A673 (cell line): ENCODE results near the gene PURB. TPM values are rescaled to one million over a fixed set of nuclear protein-coding genes. Genes with fewer than 3 reads are reported as not detected.
A peak's percentile ranks its signal among the peaks of the same experiment; 100 is the strongest.
"Not testable (repeated sequence)": the region's sequence is repeated elsewhere in the genome, so short reads cannot be mapped to it uniquely, and the experiment has no call there.

ENCODE experiments used
- BruUV-seq: library from RNA; stranded (reverse); fragments of 400-500 nt; replicated peaks from 2 replicates; lab custom pipeline; 2021; lab: Mats Ljungman, UMichigan
- CTCF ChIA-PET: fragments of 300-600 bp; sonication (Branson Sonifier 250); formaldehyde crosslinking; loops from one replicate; lab custom pipeline; 2022; ENCODE audit warnings: antibody characterized with exemption; lab: Charles Lee
- POLR2A ChIA-PET: fragments of 300-600 bp; sonication (Branson Sonifier 250); formaldehyde crosslinking; loops from one replicate; lab custom pipeline; 2022; ENCODE audit warnings: antibody characterized with exemption; ENCODE audit not compliant: low non-redundant PET; lab: Charles Lee
- DNase-seq: peaks from one replicate; pipeline ENCODE4 v3.0.0-alpha.2; 2015; ENCODE audit warnings: low spot score
- H3K27ac ChIP-seq: fragments of 200-600 bp; sonication (generic); 2 replicates; pipeline ENCODE4 v1.5.1; 2016; ENCODE audit warnings: mixed run types, low read depth, mild to moderate bottlenecking, mixed read lengths, antibody characterized with exemption, low read length; ENCODE audit not compliant: poor library complexity, severe bottlenecking
- H3K27me3 ChIP-seq: fragments of 200-600 bp; sonication (generic); replicated peaks from 2 replicates; pipeline ENCODE4 v1.6.1; 2017; ENCODE audit warnings: mixed run types, low read depth, mild to moderate bottlenecking, mixed read lengths, antibody characterized with exemption, low read length; ENCODE audit not compliant: insufficient read depth, poor library complexity
- H3K36me3 ChIP-seq: fragments of 200-600 bp; sonication (generic); 2 replicates; pipeline ENCODE4 v1.6.1; 2016; ENCODE audit warnings: mixed run types, mild to moderate bottlenecking, mixed read lengths, antibody characterized with exemption, low read length; ENCODE audit not compliant: insufficient read depth, poor library complexity, severe bottlenecking
- H3K4me1 ChIP-seq: fragments of 200-600 bp; sonication (generic); 2 replicates; pipeline ENCODE4 v1.6.1; 2017; ENCODE audit warnings: mixed run types, mild to moderate bottlenecking, mixed read lengths, antibody characterized with exemption, low read length; ENCODE audit not compliant: insufficient read depth, poor library complexity, severe bottlenecking
- H3K4me3 ChIP-seq: fragments of 200-600 bp; sonication (generic); 2 replicates; pipeline ENCODE4 v1.5.1; 2016; ENCODE audit warnings: low read depth, mixed run types, mild to moderate bottlenecking, mixed read lengths, low read length; ENCODE audit not compliant: poor library complexity, severe bottlenecking
- H3K9me3 ChIP-seq: fragments of 200-600 bp; sonication (generic); 2 replicates; pipeline ENCODE4 v1.6.1; 2016; ENCODE audit warnings: mixed run types, low read depth, mild to moderate bottlenecking, mixed read lengths, antibody characterized with exemption, low read length; ENCODE audit not compliant: poor library complexity, severe bottlenecking
- CTCF ChIP-seq: fragments of 300-800, 200-600 bp; sonication (generic); conservative IDR thresholded peaks from 2 replicates; pipeline ENCODE4 v1.5.1; 2017; ENCODE audit warnings: low read depth, mild to moderate bottlenecking, antibody characterized with exemption, low read length, moderate library complexity, mixed read lengths
- EZH2 ChIP-seq: fragments of 200-600 bp; sonication (generic); IDR thresholded peaks from 2 replicates; pipeline ENCODE4 v1.6.1; 2017; ENCODE audit warnings: borderline replicate concordance, low read depth, mild to moderate bottlenecking, mixed read lengths, antibody characterized with exemption, low read length; ENCODE audit not compliant: poor library complexity, severe bottlenecking
- intact Hi-C: fragments of 100-400 bp; cut with micrococcal nuclease; formaldehyde crosslinking; loops from one replicate; pipeline ENCODE4 v1.10.0; 2022; ENCODE audit not compliant: unreplicated experiment
- total RNA-seq: library from RNA; stranded (reverse); gene quantifications from 2 replicates; pipeline ENCODE4 v1.2.3, GENCODE V29; 2021

PURB gene
- total RNA-seq, 1 experiment from 2014 or later, result 27.4 TPM

- H3K27me3 ChIP-seq, H3K36me3 ChIP-seq, H3K4me3 ChIP-seq, POLR2A ChIA-PET, H3K4me1 ChIP-seq, CTCF ChIA-PET, H3K9me3 ChIP-seq, H3K27ac ChIP-seq, intact Hi-C loops, DNase-seq, BruUV-seq: not testable (repeated sequence)
Observed at GRCh38 chr7:44870336-44870735, 15.0 kb downstream of the PURB start.

- ChIA-PET POLR2A (no interaction called here), CTCF (interaction anchor here (0.5 to 0.6 kb wide), 2 partner anchors 11 to 129 kb away, joined by 3 read pairs; no protein-coding TSS in a partner anchor)
- Histone ChIP-seq H3K9me3 (no peaks in the 10 kb centered on the region), H3K4me1 (no peaks in the 10 kb centered on the region), H3K36me3 (no peaks in the 10 kb centered on the region), H3K4me3 (no peak overlapping the region), H3K27me3 (no peaks in the 10 kb centered on the region), H3K27ac (no peak overlapping the region)
- intact Hi-C loops, result no loop called here
- no peak for TF ChIP-seq EZH2
- no peak for TF ChIP-seq CTCF
- BruUV-seq, result no TSS peak
- peak; percentile 44 for DNase-seq
Observed at GRCh38 chr7:44867073-44867995, 18.0 kb downstream of the PURB start.

- intact Hi-C loops, H3K27ac ChIP-seq, DNase-seq, POLR2A ChIA-PET, H3K4me3 ChIP-seq, BruUV-seq, H3K36me3 ChIP-seq, H3K4me1 ChIP-seq, H3K9me3 ChIP-seq, CTCF ChIA-PET, H3K27me3 ChIP-seq: not testable (repeated sequence)
Observed at GRCh38 chr7:44861949-44862348, 23.4 kb downstream of the PURB start.

GRCh38 chr7:44858161-44858560 is 27.2 kb downstream of the PURB start:
- Histone ChIP-seq H3K36me3 (no peaks in the 10 kb centered on the region), H3K9me3 (no peaks in the 10 kb centered on the region), H3K27ac (no peak overlapping the region), H3K4me1 (no peaks in the 10 kb centered on the region), H3K27me3 (no peaks in the 10 kb centered on the region), H3K4me3 (no peak overlapping the region)
- TF ChIP-seq EZH2 (no peak), CTCF (peak; percentile 11; the same call in 1 of the 2 replicates)
- intact Hi-C loops, result loop anchor here (5.0 to 10.0 kb wide), 2 partner anchors 127 to 279 kb away; no protein-coding TSS in a partner anchor
- no TSS peak for BruUV-seq
- no peak for DNase-seq
- ChIA-PET POLR2A (no interaction called here), CTCF (interaction anchor here (1.9 kb wide), 1 partner anchor 278 kb away, joined by 14 read pairs; no protein-coding TSS in a partner anchor)
